Measurements from ENCODE around the gene KIF26B. TPM values are rescaled to one million over a fixed set of nuclear protein-coding genes. Genes with fewer than 3 reads are reported as not detected.
"Not testable (repeated sequence)": the region's sequence is repeated elsewhere in the genome, so short reads cannot be mapped to it uniquely, and the experiment has no call there.

KIF26B gene
- polyA plus RNA-seq, 10 donors = 0.80 to 3.8 (median 1.5) TPM

- not testable (repeated sequence) for DNase-seq
Observed at GRCh38 chr1:245740336-245740735, 585.6 kb downstream of the KIF26B start.

- peak in 2 of 3 donors; percentile 39 to 59 for DNase-seq
Observed at GRCh38 chr1:245742896-245743295, 588.1 kb downstream of the KIF26B start.

GRCh38 chr1:245748240-245748639 is 593.5 kb downstream of the KIF26B start:
- DNase-seq = no peak

- DNase-seq = no peak
Observed at GRCh38 chr1:245748646-245749045, 593.9 kb downstream of the KIF26B start.

GRCh38 chr1:245749053-245749452 is 594.3 kb downstream of the KIF26B start:
- DNase-seq = no peak

- no peak for DNase-seq
Observed at GRCh38 chr1:245750261-245750660, 595.5 kb downstream of the KIF26B start.

- DNase-seq = peak in 2 of 3 donors; percentile 35 to 66
Observed at GRCh38 chr1:245751116-245751515, 596.3 kb downstream of the KIF26B start.

- peak in 2 of 3 donors; percentile 34 to 52 for DNase-seq
Observed at GRCh38 chr1:245751726-245752470, 597.1 kb downstream of the KIF26B start.

- peak in 1 of 3 donors; percentile 19 for DNase-seq
Observed at GRCh38 chr1:245752561-245752960, 597.8 kb downstream of the KIF26B start.

- no peak for DNase-seq
Observed at GRCh38 chr1:245753807-245754206, 599.0 kb downstream of the KIF26B start.

GRCh38 chr1:245754463-245754961 is 599.7 kb downstream of the KIF26B start:
- DNase-seq = no peak

Measured in muscle of back (tissue), 11 donors.